ENCODE results near the gene HS3ST5. TPM values are rescaled to one million over a fixed set of nuclear protein-coding genes. Genes with fewer than 3 reads are reported as not detected.

HS3ST5 gene
- total RNA-seq, 1 experiment from 2014 or later = not detected

DNA sequence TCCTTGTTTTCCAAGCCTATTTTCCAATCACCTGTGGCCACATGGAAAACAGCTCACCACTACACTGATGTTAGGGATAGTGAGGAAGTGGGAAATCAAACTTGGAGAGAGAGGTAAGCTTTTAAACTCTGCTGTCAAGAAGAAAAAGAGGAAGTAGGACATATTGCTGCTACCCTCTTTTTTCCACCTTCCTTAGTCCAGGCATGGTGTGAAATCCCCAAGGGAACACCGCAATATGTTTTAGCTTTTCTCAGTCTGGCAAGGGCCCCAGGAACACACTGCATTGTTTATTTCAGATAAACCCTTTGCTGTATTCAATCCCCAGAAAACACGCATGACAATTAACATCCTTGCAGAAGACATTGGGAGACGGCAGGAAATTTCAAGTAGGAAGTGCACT lies 61.3 kb downstream of the HS3ST5 start:
- Histone ChIP-seq H3K27me3 (ENCODE audit: insufficient read depth, low read length) (peaks cover 50% of the 10 kb centered on the region), H3K9ac (ENCODE audit: low read length) (no peak overlapping the region), H3K27ac (ENCODE audit: low read depth, low read length) (no peak overlapping the region), H3K36me3 (ENCODE audit: control insufficient read depth in 1 of 2, insufficient read depth in 2 of 2, low read length in 2 of 2) (no peaks in the 10 kb centered on the region), H3K4me2 (ENCODE audit: low read length) (no peak overlapping the region), H3K4me3 (replicated peaks in 1 of 2; ENCODE audit: low read depth in 1 of 2, low read length in 2 of 2) (no peak overlapping the region), H3K9me2 (ENCODE audit: insufficient read depth) (no peaks in the 10 kb centered on the region), H3K79me2 (ENCODE audit: insufficient read depth, low read length) (no peaks in the 10 kb centered on the region), H3K9me3 (ENCODE audit: control insufficient read depth in 1 of 2, insufficient read depth in 1 of 2, low read depth in 1 of 2, low read length in 2 of 2) (no peaks in the 10 kb centered on the region), H4K20me1 (ENCODE audit: insufficient read depth) (0 out of 2 replicates have a peak, but pooled peaks cover 4% of the 10 kb centered on the region), H2AFZ (ENCODE audit: low read depth, low read length, poor library complexity, severe bottlenecking) (no peak overlapping the region), H3K4me1 (ENCODE audit: control insufficient read depth in 1 of 2, insufficient read depth in 2 of 2, low read length in 2 of 2) (no peaks in the 10 kb centered on the region)
- CTCF ChIA-PET = no interaction called here
- ATAC-seq (no peak), DNase-seq (ENCODE audit: low read depth, low spot score) (no peak)
- RAD21 ChIA-PET (ENCODE audit: low non-redundant PET in 1 of 2, low total read pairs in 2 of 2, uncharacterized antibody in 2 of 2, unreplicated experiment in 2 of 2) = no interaction called here
- BruUV-seq (replicated peaks) = no TSS peak
- intact Hi-C loops (cut with micrococcal nuclease) = no loop called here
- TF ChIP-seq RAD21 (IDR thresholded peaks at IDR 0.05; ENCODE audit: low read depth) = no peak
- TF ChIP-seq SRF (IDR thresholded peaks at IDR 0.05; ENCODE audit: low read depth) = no peak
- TF ChIP-seq YY1 (IDR thresholded peaks at IDR 0.05; ENCODE audit: extremely low read depth, insufficient replicate concordance, low read depth, low read length) = no peak
- no peak for TF ChIP-seq ZFX (IDR thresholded peaks at IDR 0.05)
- TF ChIP-seq TCF7L2 (IDR thresholded peaks at IDR 0.05; ENCODE audit: borderline replicate concordance, extremely low read depth, insufficient read depth, insufficient read length) = no peak
- TF ChIP-seq, protein P1, sequence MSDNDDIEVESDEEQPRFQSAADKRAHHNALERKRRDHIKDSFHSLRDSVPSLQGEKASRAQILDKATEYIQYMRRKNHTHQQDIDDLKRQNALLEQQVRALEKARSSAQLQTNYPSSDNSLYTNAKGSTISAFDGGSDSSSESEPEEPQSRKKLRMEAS (IDR thresholded peaks at IDR 0.05) = no peak
- TF ChIP-seq FOSL1 (IDR thresholded peaks at IDR 0.05; ENCODE audit: low read depth) = no peak
- no peak for TF ChIP-seq CEBPB (IDR thresholded peaks at IDR 0.05; ENCODE audit: low read depth)
- TF ChIP-seq ZNF274 (IDR thresholded peaks at IDR 0.05; ENCODE audit: low read depth, low read length) = no peak
- TF ChIP-seq, protein P2, sequence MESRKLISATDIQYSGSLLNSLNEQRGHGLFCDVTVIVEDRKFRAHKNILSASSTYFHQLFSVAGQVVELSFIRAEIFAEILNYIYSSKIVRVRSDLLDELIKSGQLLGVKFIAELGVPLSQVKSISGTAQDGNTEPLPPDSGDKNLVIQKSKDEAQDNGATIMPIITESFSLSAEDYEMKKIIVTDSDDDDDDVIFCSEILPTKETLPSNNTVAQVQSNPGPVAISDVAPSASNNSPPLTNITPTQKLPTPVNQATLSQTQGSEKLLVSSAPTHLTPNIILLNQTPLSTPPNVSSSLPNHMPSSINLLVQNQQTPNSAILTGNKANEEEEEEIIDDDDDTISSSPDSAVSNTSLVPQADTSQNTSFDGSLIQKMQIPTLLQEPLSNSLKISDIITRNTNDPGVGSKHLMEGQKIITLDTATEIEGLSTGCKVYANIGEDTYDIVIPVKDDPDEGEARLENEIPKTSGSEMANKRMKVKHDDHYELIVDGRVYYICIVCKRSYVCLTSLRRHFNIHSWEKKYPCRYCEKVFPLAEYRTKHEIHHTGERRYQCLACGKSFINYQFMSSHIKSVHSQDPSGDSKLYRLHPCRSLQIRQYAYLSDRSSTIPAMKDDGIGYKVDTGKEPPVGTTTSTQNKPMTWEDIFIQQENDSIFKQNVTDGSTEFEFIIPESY (IDR thresholded peaks at IDR 0.05; ENCODE audit: extremely low read depth, insufficient replicate concordance, low read length) = no peak
- no peak for TF ChIP-seq POLR2A (IDR thresholded peaks at IDR 0.05; ENCODE audit: borderline replicate concordance, extremely low read depth, insufficient read depth, insufficient read length)
- TF ChIP-seq EZH2 (IDR thresholded peaks at IDR 0.05) = no peak
- TF ChIP-seq POLR2AphosphoS5 (IDR thresholded peaks at IDR 0.05; ENCODE audit: low read depth, low read length) = no peak
- TF ChIP-seq, protein P3, sequence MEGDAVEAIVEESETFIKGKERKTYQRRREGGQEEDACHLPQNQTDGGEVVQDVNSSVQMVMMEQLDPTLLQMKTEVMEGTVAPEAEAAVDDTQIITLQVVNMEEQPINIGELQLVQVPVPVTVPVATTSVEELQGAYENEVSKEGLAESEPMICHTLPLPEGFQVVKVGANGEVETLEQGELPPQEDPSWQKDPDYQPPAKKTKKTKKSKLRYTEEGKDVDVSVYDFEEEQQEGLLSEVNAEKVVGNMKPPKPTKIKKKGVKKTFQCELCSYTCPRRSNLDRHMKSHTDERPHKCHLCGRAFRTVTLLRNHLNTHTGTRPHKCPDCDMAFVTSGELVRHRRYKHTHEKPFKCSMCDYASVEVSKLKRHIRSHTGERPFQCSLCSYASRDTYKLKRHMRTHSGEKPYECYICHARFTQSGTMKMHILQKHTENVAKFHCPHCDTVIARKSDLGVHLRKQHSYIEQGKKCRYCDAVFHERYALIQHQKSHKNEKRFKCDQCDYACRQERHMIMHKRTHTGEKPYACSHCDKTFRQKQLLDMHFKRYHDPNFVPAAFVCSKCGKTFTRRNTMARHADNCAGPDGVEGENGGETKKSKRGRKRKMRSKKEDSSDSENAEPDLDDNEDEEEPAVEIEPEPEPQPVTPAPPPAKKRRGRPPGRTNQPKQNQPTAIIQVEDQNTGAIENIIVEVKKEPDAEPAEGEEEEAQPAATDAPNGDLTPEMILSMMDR (IDR thresholded peaks at IDR 0.05 in 2 of 3, conservative IDR thresholded peaks at IDR 0.05 in 1 of 3; ENCODE audit: borderline replicate concordance in 1 of 3, insufficient read depth in 1 of 3, low read depth in 2 of 3, low read length in 2 of 3) = no peak
- TF ChIP-seq, protein P4, sequence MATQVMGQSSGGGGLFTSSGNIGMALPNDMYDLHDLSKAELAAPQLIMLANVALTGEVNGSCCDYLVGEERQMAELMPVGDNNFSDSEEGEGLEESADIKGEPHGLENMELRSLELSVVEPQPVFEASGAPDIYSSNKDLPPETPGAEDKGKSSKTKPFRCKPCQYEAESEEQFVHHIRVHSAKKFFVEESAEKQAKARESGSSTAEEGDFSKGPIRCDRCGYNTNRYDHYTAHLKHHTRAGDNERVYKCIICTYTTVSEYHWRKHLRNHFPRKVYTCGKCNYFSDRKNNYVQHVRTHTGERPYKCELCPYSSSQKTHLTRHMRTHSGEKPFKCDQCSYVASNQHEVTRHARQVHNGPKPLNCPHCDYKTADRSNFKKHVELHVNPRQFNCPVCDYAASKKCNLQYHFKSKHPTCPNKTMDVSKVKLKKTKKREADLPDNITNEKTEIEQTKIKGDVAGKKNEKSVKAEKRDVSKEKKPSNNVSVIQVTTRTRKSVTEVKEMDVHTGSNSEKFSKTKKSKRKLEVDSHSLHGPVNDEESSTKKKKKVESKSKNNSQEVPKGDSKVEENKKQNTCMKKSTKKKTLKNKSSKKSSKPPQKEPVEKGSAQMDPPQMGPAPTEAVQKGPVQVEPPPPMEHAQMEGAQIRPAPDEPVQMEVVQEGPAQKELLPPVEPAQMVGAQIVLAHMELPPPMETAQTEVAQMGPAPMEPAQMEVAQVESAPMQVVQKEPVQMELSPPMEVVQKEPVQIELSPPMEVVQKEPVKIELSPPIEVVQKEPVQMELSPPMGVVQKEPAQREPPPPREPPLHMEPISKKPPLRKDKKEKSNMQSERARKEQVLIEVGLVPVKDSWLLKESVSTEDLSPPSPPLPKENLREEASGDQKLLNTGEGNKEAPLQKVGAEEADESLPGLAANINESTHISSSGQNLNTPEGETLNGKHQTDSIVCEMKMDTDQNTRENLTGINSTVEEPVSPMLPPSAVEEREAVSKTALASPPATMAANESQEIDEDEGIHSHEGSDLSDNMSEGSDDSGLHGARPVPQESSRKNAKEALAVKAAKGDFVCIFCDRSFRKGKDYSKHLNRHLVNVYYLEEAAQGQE (IDR thresholded peaks at IDR 0.05; ENCODE audit: low read depth) = no peak
- no peak for TF ChIP-seq EGR1 (IDR thresholded peaks at IDR 0.05; ENCODE audit: low read depth)
- TF ChIP-seq JUND (IDR thresholded peaks at IDR 0.05) = no peak
- TF ChIP-seq ELF1 (IDR thresholded peaks at IDR 0.05; ENCODE audit: borderline replicate concordance, low read depth) = no peak
- POLR2A ChIA-PET = no interaction called here

Measured in HCT116 (cell line).